Measurements from ENCODE around the gene RAB30.
"Not testable (repeated sequence)": the region's sequence is repeated elsewhere in the genome, so short reads cannot be mapped to it uniquely, and the experiment has no call there.

Gene RAB30

DNA sequence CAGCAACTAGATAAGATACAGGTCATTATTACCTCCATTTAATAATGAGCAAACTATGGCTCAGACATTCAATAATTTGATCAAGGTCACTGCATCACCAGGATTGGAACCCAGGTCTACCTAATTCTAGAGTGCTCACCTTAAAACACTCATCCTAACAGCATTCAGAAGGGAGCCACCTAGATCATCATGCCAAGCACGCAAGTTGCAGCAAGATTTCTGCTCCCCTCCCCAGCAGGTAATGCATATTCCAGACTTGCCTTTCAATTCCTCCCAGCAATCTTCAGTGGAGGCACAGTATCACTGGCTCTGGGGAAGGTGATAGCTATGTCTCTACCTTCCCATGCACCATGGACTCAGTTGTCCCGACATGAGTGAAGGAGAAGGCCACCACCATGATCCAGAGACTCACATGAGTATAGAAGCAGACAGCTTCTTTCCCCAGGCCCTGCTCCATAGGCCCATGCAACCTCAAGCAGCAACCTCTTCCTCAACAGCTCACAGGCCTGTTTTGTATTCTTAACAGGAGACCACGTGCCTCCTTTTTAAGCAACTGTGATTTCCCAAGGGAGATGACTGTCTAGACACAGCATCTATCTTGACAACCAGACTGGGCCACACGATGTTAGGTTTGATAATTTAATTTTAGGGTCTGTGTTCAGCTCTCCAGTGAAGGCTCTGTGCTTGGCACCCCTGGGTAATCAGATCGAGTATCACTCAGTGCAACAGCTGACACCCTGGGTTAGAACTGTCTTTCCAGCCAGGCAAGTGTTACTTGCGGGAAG, 36.4 kb downstream of the RAB30 start:
- DNase-seq = no peak

DNA sequence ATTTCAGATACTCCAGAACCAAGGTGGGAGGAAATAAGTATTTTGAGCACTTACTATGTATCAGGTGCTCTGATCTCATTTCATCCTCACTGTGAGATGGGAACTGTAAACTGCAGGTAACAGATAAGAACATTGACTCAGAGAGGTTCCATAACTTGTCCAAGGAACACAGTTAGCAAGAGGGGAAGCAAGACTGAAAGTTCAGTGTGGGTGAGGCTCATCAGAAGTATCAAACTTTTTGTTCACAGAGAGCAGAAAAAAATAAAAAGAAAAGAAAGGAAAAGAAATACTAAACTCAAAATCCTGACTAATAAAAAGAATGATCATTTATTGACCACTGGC, 37.1 kb downstream of the RAB30 start:
- no peak for DNase-seq

DNA sequence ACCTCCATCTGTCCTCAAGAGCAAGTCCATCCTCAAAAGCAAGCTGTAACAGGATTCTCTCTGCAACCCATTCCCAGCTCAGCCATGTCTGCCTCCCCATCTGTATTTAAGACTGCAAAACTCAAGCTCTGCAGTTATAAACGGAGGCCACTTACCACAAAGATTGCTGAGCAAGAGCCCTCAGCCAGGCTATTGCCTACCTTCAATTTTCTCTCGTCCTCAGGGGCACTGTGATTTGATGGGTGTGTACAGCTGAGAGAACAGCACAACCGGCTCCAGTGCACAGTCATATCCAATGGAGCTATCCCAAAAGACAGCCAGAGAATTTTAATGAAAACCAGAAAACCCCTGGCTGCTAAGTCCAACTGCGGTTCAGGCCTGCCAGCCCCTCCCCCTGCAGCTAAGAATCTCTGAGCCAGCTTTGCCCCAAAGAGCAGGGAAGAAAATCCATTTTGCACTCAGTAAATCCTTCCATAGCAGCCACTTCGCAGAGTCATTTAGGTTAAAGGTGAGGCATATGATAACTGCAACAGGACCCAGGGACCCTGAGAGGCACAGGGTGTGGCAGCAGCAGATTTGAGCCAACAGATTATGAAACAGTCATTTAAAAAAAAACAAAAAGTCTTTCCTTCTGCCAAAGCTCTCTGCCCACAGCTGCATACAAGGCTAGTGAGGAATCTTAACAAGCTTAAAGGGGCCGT, 37.6 kb downstream of the RAB30 start:
- no peak for DNase-seq

DNA sequence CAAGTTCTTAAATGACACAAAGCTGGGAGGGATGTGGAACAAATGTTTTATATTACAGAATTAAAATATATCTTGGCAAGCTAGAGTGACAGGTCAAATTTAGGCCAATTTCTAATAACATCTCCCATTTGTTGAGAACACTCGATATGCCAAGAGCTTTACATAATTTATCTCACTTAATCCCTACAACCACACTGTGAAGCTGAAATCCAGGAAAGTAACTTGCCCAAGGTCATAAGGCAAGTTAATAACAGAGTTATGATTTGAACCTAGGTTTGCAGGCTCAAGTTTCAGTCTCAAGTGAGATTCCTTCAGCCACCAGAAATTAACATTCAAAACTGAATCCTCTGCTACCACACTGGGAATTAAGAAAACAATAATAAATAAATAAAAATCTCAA, 38.3 kb downstream of the RAB30 start:
- DNase-seq = no peak

DNA sequence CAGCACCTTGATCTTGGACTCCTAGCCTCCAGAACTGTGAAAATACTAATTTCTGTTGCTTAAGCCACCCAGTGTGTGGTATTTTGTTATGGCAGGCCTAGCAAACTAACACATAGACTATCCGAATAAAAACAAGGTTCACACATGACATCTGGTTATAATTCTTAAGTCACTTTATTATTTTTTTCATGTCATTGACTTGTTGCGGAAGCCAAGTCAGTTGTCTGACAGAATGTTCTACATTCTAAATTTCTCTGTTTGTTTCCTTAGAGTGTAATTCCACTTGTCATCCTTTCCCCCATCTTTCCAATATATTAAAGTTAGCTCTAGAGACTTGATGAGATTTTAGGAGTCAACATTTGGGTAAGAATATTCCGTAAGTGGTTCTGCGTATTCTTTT, 40.6 kb downstream of the RAB30 start:
- DNase-seq = no peak

DNA sequence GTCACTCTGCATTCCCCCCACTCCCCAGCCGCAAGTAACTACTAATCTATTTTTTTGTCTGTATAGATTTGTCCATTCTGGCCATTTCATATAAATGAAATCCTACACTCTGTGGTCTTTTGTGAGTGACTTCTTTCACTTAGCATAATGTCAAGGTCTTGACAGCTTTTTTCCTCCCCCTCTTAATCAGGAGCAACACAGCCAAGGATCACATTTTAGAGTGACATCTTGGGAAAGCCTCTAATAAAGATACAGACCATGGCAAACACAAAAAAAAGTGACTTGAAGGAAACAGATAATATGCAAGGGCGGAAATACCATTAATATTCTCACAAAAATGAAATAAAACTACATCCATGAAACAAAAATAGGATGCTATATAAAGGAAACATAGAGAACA, 43.9 kb downstream of the RAB30 start:
- DNase-seq = no peak

DNA sequence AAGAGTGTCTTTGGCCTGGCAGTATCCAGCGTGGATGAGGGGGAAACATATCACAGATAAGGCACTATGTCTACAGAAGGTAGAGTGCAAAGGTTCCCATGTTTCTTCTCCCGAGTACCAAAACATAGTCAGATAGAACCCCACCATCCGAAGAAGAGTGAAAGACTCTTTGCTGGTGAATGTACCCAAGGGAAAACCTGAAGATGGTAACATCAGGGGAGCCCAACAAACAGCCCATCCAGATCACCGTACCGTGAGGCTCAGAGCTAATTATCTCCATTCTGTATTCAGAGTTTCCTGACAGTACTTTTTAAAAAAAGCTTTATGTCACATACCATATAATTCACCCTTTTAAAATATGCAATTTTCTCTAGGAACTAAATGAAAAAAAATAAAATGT, 44.4 kb downstream of the RAB30 start:
- DNase-seq = no peak

DNA sequence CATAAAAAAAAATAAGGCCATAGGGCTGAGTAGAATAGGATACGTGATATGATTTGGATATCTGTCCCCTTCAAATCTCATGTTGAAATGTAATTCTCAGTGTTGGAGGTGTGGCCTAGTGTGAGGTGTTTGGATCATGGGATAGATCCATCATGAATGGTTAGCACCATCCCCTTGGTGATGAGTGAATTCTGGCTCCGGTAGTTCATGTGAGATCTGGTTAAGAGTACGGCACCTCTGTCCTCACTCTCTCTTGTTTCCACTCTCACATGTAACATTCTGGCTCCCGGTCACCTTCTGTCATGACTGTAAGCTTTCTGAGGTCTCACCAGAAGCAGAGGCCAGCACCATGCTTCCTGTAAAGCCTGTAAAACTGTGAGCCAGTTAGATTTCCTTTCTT, 45.5 kb downstream of the RAB30 start:
- DNase-seq = no peak

DNA sequence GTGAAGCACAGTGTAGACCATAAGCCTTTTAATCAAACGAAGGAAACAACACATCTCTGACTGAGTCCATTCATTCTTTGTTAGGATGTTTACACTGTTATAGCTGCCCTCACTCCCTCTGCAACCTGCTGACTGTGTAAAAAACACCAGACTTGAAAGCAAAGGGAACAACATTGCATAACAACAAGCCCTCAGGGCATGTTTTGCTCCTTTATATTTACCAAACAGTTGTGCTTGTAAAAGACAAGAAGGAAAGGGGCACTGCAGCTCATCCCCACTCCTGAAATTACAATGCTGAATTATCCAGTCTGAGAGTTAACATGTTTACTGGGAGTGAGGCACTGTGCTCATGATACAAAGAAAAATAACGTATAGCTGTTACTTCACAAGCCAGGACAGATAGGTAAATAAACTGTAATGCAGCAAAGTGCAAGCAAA, 46.4 kb downstream of the RAB30 start:
- DNase-seq = no peak

DNA sequence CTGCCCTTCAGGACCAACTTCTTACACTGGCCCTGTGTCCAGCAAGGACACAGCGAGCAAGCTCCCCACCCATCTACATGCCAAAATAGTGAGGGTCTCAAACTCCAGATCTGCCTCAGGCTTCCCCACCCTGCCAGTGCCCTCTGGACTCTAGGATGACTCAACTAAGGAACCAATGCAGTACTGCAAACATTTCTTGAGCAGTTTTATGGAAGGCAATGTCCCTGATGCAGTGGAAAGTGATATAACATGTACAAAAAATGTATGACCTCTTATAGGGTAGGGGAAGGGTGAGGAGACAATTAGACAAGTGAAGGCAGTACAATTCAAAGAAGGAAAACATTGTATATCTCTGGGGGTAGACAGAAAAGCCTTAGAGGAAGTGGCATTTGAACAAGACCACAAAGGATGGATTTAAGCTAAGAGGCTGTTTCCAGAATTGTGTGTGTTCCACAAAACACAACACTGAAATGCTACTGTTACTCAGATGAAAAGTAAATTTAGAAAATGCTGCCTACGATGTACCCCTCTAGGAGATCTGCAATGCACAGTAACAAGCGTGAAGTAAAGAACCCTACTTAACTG, 47.3 kb downstream of the RAB30 start:
- DNase-seq = no peak

DNA sequence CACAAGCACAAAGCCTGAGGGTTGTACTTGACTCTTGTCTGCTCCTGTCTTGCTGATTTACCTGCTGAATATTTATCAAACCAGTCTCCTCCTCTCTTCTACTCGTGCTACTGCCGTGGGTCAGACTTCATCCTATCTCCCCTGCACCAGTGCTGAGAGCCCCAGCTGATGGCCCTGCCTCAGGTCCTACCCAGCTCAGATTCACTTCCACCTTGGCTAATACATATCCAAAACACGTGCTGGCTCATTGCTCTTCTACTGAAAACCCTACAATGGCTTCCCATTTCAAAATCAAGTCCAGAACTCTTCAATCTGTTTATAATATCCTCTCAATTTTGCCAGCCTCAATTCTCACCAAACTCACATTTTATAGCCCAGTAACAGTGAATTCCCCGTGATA, 48.3 kb downstream of the RAB30 start:
- no peak for DNase-seq

DNA sequence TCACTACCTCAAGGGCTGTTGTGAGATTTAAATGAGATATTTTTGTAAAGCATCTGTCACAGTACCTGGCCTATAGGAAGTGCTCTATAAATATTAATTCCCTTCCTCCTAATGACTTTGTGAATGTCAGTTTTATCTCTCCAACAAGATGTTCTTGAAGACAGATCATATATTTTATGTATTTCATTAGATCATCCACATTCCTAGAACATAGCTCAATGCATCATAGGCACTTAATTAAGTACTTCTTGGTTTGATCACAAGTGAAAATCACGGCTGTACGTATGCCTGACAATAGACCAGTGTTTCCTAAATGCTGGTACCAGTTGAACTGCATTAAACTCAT, 49.9 kb downstream of the RAB30 start:
- no peak for DNase-seq

DNA sequence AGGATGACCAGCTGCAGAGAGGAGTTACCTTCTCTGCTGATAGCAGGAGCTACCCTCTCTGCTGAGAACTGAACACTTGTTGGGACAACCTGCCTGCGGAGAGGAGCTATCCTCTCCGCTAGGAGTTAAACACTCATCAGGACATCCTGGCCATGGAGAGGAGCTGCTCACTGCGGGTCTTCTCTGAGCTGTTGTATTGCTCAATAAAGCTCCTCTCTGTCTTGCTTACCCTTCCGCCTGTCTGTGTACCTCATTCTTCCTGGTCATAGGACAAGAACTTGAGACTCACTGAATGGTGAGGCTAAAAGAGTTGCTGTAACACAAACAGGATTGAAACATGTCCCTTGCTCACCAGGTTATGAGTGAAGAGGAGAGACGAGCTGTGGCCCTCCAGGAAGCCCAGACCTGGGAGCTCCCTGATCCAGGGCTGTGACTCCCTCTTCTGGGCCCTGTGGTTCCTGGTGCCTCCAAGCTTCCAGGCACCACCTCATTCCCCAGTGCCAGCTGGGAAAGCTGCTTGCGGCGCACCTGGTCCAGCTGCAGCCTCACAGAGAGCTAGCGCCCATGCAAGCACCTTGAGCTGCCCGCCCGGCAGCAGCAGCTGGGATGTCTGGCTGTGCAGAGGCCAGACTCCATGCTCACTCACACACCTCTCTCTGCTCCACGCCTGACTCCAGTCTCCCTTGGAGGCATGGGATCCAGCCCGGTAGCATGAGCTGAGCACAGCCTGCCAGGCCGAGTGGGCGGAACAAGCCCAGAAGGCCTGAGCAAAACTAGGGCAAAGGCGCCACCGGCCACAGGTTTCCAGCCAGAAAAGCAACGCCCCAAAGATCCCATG, 50.5 kb downstream of the RAB30 start:
- DNase-seq = no peak

DNA sequence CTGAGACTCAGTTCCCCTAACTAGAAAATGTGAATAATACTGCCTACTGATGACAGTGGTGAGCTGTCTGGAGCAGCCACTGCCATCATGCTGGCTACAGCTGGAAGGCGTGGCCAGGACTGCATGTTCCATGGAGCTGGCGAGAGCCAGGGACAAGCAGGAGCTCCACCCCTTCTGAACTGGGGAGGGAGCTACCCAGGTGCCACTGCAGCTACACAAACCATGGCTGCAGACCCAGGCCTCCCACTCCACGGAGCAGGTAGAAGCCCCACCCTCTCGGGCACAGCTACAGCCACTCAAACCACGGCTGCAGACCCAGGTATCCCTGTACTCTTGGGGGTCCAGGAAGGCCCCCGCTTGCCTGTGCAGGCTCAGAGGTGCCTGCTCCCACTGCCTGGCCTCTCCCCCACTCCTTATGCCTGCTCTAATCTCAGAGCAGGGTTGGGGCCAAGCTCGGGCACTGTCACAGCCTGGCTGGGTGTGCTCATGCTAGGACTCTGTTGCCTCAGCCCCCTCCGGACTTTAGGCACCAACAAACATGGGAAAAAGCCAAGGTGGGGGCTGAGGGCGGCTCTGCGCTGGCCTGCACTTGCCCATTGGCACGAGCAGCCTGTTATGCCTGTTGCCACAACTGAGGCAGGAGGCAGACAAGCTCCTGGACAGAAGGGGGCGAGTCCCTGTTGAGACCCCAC, 51.7 kb downstream of the RAB30 start:
- DNase-seq = no peak

DNA sequence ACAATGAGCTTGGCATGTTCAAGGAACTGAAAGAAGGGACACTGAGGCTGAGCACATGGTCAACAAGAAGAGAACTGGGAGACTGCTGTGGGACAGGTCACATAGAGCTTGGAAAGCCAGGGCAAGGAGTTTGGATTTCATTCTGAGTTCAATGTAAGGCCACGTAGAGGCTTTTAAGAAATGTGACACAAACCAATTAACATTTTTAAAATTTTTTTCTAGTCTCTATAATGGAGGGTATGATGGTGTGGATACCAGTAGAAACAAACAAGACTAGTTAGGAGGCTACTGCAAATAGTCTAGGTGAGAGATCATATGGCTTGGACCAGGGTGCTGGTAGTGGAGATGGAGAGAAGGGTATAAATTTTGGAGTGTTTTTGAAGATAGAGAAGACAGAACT, 56.7 kb downstream of the RAB30 start:
- no peak for DNase-seq

DNA sequence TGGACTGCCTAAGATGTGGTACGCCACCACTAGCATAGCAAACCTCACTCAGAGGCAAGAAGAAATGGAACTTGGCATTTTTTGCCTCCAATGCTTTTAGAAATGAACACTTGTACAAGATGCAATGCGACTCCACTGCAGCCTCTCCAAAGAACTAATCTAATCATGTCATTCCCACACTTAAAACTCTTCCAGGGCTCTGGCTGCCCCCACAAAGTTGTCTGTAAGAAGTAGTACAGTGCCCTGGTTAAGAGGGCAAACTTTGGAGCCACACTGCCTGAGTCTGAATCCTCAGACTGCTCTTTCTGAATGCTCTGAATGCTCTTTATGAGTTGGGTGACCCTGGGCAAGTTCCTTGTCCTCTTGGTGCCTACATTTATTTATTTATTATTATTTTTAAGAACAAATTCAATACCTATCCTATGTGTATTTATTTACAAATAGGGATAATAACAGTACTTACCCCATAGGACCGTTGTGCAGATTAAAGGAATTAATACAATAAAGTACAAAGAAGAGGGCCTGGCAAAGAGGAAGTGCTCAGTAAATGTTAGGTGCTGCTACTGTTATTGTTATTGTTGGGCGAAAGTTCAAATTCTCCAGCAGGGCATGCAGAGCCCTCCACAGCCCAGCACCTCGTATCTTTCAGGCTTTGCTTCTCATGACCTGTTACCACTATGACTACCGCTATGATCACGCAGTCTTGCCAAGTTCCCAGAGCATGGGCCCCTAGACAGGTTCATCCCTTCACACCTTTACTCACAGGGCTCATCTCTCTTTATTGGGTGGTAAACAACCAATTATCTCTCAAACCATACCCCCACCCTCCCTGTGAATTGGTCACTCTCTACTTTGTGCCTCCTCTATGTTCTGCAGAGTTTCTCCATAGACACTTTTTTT, 59.3 kb downstream of the RAB30 start:
- no peak for DNase-seq

DNA sequence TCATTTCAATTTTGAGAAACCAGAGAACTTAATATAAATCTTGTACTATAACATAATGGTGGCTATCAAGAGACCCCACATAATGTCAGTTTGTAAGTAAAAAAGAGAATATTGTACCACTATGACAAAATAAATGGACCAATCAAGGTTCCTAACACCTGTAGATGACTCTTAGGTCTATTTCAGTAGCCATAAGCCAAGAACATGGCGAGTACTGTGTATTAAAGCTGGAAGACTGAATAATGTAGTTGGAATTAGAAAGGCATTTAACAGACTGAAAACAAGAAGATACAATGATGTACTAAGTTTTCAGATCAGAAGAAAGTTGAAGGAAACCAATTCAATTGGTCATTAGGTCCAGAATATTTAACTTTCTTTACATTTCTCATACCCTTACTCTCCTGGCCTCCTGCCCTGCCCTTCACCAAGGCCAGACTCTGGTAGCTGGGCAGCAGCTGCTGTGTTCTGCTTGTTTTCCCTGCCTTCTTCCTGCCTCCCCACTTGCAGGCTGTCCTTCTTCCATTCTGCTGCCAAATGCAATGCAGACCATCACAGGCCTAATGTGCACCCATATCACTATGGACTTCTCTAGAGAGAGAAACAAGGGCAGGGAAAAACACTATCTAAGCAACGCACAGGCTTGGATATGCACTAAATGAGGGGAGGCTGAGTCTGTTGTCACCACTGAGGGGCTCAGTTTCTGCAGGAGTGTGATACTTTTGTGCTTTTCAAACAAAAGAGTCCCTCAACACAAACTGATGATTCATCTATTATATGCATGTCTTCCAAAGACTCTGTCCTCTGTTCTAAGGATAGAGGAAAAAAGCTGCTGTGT, 60.1 kb downstream of the RAB30 start:
- DNase-seq = no peak

DNA sequence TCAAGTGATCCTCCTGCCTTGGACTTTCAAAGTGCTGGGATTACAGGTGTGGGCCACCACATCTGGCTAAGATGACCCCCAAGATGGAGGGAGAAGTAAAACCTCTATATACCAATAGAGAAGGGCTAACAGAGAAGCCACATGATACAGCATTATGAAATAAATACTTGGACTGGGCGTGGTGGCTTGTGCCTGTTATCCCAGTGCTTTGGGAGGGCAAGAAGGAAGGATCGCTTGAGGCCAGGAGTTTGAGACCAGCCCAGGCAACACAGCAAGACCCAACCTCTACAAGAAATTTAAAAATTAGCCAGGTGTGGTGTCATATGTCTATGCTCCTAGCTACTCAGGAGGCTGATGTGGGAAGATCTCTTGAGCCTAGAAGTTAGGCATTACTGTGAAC, 61.7 kb downstream of the RAB30 start:
- DNase-seq = no peak

DNA sequence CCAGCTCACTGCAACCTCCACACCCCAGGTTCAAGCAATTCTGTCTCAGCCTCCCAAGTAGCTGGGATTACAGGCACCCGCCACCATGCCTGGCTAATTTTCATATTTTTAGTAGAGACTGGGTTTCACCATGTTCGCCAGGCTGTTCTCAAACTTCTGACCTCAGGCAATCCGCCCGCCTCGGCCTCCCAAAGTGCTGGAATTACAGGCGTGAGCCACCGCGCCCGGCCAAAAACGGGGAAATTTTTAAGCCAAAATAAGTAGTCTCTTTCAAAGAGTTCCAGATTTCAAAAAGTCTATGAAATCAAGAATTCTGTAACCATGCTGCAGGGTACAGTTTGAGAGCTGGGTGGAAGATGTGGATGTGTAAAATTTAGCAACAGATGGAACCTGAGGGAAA, 62.6 kb downstream of the RAB30 start:
- not testable (repeated sequence) for DNase-seq

DNA sequence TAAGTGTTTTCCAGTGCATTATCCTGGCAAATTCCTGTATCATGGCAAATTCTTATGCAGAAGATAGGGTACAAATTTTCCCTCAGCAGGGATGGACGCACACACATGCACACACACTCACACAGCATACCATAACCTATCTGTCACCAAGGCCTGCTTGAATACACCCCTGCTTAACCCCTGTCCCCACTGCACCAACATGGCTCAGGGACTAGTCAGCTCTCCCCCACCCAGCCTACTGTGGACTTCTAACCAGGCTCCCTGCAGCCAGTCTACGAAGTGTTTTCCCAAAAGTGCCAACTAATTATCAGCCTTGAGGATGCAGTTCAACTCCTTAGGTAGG, 63.1 kb downstream of the RAB30 start:
- DNase-seq = no peak

Data from KG1 (cell line).